NOMO-1 treated with DMSO at 0.1 percent for 48 hours (cell line): ENCODE results near the gene DPH6.
A peak's percentile ranks its signal among the peaks of the same experiment; 100 is the strongest.
"Not testable (repeated sequence)": the region's sequence is repeated elsewhere in the genome, so short reads cannot be mapped to it uniquely, and the experiment has no call there.

Source experiments
- DNase-seq: peaks from one replicate; lab custom pipeline; 2025; ENCODE audit not compliant: unreplicated experiment; lab: John Stamatoyannopoulos, UW

Gene DPH6

DNA sequence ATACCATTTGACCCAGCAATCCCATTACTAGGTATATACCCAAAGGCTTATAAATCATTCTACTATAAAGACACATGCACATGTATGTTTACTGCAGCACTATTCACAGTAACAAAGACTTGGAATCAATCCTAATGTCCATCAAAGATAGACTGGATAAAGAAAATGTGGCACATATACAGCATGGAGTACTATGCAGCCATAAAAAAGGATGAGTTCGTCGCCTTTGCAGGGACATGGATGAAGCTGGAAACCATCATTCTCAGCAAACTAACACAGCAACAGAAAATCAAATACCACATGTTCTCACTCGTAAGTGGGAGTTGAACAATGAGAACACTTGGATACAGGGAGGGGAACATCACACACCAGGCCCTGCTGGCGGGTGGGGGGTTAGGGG is 104.7 kb downstream of the DPH6 start:
- DNase-seq, result not testable (repeated sequence)

DNA sequence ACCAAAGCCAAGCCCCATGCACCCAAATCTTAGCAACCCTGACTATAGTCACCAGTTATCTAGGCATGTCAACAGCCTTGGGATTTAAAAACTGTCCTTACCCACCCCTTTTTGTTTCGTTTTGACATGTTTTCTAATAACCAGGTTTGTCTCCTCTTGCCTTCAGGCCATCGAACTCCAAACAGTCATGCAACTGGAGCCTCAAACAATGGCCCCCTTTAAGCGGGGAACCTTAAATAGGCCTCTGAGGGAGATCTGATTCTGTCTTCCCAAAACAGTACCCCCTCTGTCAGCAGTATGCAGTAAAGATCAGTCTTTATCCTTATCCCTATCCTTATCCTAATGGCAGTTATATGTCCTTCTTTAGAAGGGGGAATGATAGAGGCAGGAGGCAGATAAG is 105.7 kb downstream of the DPH6 start:
- DNase-seq, result no peak

DNA sequence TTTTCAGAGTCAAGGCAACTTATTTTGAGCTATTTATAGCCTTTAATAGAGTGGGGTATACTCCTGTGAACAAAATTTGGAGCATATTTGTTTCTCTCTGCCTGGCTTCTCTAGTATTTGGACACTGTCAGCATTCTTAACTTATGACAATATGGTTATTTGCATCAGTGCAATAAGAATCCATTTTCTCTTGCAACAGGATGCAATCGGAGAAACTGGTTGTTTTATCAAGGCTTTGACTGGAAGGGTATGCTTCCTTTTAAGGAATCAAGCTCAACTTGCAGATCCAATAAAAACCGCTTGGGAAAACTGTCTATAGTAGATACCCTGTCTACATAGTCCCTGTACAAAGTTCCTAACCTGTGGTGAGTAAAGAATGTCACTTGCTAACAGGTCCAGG is 106.7 kb downstream of the DPH6 start:
- DNase-seq, result no peak

GRCh38 chr15:35437157-35437556 is 108.8 kb downstream of the DPH6 start:
- DNase-seq, result no peak

DNA sequence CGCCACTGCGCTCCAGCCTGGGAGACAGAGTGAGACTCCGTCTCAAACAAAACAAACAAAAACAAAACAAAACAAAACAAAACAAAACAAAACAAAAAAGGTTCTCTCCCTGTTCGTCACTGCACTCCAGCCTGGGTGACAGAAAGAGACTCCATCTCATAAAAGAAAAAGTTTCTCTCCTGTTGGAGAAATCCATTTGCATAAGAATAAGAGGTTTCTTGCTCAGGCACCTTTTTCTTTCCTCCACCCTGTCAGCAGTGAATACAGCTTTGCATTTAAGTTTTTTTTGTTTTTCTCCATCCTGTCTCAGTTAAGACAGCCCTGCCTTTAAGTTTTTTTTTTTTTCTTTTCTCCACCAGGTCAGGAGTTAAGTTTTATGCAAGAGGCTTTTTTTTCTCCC is 109.5 kb downstream of the DPH6 start:
- DNase-seq, result no peak

DNA sequence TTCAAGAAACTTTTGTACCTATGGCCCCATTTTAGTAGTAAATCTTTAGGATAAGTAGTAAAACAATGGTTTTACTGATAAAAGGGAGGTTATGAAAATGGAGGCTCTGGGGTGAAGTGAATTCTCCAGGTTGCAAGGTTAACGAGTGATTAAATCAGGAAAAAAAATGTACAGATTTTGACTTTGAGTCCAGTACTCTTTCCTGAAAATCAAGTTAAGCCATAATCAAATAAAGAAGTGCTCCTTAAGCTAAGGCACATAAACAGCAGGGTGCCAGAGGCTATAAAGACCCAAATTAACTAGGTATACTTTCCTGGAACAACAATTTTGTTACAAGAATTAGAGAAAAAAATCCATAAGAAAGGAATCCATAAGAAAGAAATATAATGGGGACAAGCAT is 114.7 kb downstream of the DPH6 start:
- no peak for DNase-seq

DNA sequence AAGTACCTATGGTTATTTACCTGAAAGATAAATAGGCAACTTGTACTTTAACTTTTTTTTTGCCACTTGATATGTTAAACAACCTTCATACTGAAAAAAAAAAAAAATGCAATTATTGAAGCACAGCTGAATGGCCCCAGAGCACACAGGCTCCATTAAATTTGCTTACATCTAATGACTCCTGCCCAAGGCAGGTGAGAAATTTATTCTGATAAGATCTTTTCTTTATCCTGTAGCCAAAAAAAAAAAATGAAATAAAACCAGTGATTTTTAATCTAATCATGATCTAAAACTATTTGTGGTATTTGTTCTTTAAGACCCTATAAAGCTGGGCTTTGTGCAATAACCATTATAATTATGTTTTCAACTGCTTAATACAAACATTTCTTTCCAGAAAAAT is 115.7 kb downstream of the DPH6 start:
- no peak for DNase-seq

- DNase-seq, result no peak
Measured at GRCh38 chr15:35427496-35427895, 118.5 kb downstream of the DPH6 start.

DNA sequence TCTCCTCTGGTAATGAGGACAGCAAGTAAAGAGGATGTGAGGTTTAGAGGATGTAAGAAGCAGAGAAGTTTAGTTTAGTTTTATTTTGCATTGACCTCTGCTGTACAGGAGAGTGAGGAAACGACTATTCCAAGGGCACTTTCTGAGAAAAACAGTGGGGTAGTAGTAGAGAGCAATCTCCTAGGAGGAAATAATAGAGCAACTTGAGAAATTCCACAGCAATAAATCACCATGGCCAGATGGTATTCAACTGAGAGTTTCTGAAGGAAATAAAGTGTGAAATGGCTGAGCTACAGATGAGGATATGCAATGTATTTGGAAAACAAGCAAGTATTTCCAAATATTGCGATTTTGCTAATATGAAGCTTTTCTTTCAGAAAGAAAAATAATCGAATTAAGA is 118.9 kb downstream of the DPH6 start:
- DNase-seq, result peak; percentile 14

DNA sequence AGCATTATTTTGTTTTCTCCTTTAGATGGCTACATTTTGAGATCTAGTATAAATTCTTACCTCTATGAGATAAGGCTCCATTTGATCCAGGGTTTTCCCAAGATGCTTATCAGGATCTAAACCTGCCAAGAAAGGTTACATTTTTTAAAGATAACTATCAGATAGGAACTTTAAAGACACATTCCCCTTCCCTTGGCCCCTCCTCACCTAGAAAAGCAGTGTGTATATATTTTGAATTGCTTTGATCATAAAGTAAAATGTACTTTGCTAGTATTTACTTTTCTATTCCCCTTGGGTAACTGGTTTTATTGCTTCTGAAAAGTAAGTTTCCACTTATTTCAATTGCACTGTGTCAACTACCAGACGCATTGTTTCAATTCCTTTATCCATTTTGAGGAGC is 135.2 kb downstream of the DPH6 start:
- DNase-seq, result no peak

DNA sequence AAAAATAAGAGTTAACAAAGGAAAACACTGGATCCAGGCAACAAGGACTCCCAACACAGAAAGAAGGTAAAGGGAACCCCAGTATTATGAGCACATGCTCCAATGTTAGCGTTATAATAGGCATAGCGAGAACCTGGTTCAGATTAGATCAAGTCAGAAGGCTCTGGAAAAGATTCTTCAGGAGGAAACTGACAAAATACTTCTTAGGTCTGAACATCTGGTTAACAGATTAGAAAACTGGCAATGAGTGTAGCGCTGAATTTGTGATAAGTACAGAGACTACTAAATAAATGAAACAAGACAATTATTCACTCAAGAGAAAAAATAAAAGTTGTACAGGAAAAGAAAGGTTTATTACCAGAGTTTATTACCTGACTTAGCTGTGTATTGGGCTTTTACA is 146.1 kb downstream of the DPH6 start:
- no peak for DNase-seq

- no peak for DNase-seq
Measured at GRCh38 chr15:35397027-35397426, 148.9 kb downstream of the DPH6 start.

GRCh38 chr15:35394416-35394815 is 151.5 kb downstream of the DPH6 start:
- DNase-seq, result no peak

- DNase-seq, result no peak
Measured at GRCh38 chr15:35393398-35393797, 152.6 kb downstream of the DPH6 start.

DNA sequence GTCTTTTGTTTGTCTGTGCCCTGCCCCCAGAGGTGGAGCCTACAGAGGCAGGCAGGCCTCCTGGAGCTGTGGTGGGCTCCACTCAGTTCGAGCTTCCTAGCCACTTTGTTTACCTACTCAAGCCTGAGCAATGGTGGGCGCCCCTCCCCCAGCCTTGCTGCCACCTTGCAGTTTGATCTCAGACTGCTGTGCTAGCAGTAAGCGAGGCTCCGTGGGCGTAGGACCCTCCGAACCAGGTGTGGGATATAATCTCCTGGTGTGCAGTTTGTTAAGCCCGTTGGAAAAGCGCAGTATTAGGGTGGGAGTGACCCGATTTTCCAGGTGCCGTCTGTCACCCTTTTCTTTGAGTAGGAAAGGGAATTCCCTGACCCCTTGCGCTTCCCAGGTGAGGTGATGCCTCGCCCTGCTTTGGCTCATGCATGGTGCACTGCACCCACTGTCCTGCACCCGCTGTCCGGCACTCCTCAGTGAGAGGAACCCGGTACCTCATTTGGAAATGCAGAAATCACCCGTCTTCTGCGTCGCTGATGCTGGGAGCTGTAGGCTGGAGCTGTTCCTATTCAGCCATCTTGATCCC is 154.5 kb downstream of the DPH6 start:
- DNase-seq, result not testable (repeated sequence)

GRCh38 chr15:35383506-35383905 is 162.5 kb downstream of the DPH6 start:
- DNase-seq, result no peak

GRCh38 chr15:35381328-35381727 is 164.6 kb downstream of the DPH6 start:
- DNase-seq, result no peak

- DNase-seq, result no peak
Measured at GRCh38 chr15:35379972-35380371, 166.0 kb downstream of the DPH6 start.

DNA sequence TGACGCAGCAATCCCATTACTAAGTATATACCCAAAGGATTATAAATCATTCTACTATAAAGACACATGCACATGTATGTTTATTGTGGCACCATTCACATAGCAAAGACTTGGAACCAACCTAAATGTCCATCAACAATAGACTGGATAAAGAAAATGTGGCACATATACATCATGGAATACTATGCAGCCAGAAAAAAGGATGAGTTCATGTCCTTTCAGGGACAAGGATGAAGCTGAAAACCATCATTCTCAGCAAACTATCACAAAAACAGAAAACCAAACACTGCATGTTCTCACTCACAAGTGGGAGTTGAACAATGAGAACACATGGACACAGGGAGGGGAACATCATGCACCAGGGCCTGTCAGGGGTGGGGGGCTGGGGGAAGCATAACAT is 167.5 kb downstream of the DPH6 start:
- DNase-seq, result not testable (repeated sequence)

- no peak for DNase-seq
Measured at GRCh38 chr15:35376707-35377106, 169.3 kb downstream of the DPH6 start.

- DNase-seq, result no peak
Measured at GRCh38 chr15:35374661-35375060, 171.3 kb downstream of the DPH6 start.

DNA sequence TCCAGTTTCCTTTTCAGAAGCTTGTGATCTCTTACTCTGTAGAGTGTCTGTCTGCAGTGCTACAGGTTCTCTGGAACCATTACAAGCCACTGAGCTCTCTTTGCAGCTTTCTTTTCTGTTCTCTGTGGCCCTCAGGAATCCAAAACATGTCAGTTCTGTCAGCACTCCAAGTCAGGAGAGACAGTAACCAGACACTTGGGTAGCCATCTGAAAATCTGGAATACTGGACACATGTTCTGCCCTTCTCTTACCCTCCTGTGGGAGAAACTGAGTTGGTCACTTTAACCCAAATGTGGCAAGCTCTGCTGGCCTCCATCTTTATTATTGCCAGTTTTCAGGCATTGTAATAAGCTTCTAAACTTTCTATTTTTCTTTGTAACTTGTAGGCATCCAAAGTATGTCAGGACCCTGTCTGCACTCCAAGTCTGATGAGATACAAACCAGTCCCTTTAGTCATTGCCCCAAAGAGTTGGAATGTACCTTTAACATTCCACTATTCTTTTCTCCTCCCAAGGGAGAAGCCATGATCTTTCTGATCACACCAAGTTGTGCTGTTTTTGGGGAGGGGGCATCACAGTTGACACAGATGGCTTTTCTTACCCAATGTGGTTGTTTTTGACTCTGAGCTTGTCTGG is 183.7 kb downstream of the DPH6 start:
- DNase-seq, result no peak

GRCh38 chr15:35358824-35359223 is 187.1 kb downstream of the DPH6 start:
- no peak for DNase-seq
